ENCODE measurements around the gene LTBP1. TPM values are rescaled to one million over a fixed set of nuclear protein-coding genes. Genes with fewer than 3 reads are reported as not detected.

Gene LTBP1
- total RNA-seq, 1 donor = 33.7 TPM

GRCh38 chr2:33284287-33284686, 337.5 kb downstream of the LTBP1 start:
- no peak for TF ChIP-seq CTCF (IDR thresholded peaks at IDR 0.05; ENCODE audit: insufficient read depth, low read depth, low read length)
- H3K4me3 ChIP-seq (ENCODE audit: low read depth, low read length) = no peak overlapping the region
- DNase-seq (ENCODE audit: low read depth) = no peak

GRCh38 chr2:33287507-33288005, 340.8 kb downstream of the LTBP1 start:
- DNase-seq (ENCODE audit: low read depth) = no peak
- no peak overlapping the region for H3K4me3 ChIP-seq (ENCODE audit: low read depth, low read length)
- no peak for TF ChIP-seq CTCF (IDR thresholded peaks at IDR 0.05; ENCODE audit: insufficient read depth, low read depth, low read length)

GRCh38 chr2:33288011-33288410, 341.3 kb downstream of the LTBP1 start:
- TF ChIP-seq CTCF (IDR thresholded peaks at IDR 0.05; ENCODE audit: insufficient read depth, low read depth, low read length) = no peak
- DNase-seq (ENCODE audit: low read depth) = no peak
- H3K4me3 ChIP-seq (ENCODE audit: low read depth, low read length) = no peak overlapping the region

- no peak for DNase-seq (ENCODE audit: low read depth)
- H3K4me3 ChIP-seq (ENCODE audit: low read depth, low read length) = no peak overlapping the region
- no peak for TF ChIP-seq CTCF (IDR thresholded peaks at IDR 0.05; ENCODE audit: insufficient read depth, low read depth, low read length)
Measured at GRCh38 chr2:33289961-33290360, 343.2 kb downstream of the LTBP1 start.

GRCh38 chr2:33291278-33292013, 344.7 kb downstream of the LTBP1 start:
- DNase-seq (ENCODE audit: low read depth) = peak; percentile 92
- H3K4me3 ChIP-seq (ENCODE audit: low read depth, low read length) = peak overlapping the region; percentile 41
- no peak for TF ChIP-seq CTCF (IDR thresholded peaks at IDR 0.05; ENCODE audit: insufficient read depth, low read depth, low read length)

- H3K4me3 ChIP-seq (ENCODE audit: low read depth, low read length) = no peak overlapping the region
- no peak for TF ChIP-seq CTCF (IDR thresholded peaks at IDR 0.05; ENCODE audit: insufficient read depth, low read depth, low read length)
- no peak for DNase-seq (ENCODE audit: low read depth)
Measured at GRCh38 chr2:33292063-33292462, 345.3 kb downstream of the LTBP1 start.
